Upper lobe of left lung (tissue), 4 donors: Measurements from ENCODE around the gene PBX3.

Source experiments
- CTCF ChIP-seq, 6 experiments: fragments of 450-650 bp in 4 of 6; fragments of 200-600 bp in 2 of 6; sonication (generic) in 2 of 6; IDR thresholded peaks; one replicate each; pipeline ENCODE4 v1.5.1; 2016 to 2019; ENCODE audit warnings: antibody characterized with exemption in 6 of 6
- EP300 ChIP-seq, 4 donors: sonication (generic); formaldehyde crosslinking; IDR thresholded peaks; one replicate each; pipeline ENCODE4 v1.5.1; 2017; ENCODE audit warnings: antibody characterized with exemption in 4 of 4, control low read depth in 2 of 4
- POLR2A ChIP-seq, 4 donors: fragments of 450-650 bp; IDR thresholded peaks; one replicate each; pipeline ENCODE4 v1.5.1; 2016 to 2017; ENCODE audit warnings: antibody characterized with exemption in 4 of 4, mild to moderate bottlenecking in 2 of 4
- POLR2AphosphoS5 ChIP-seq, 2 donors: sonication (generic); formaldehyde crosslinking; IDR thresholded peaks; one replicate each; pipeline ENCODE4 v1.5.1; 2017; ENCODE audit warnings: antibody characterized with exemption in 2 of 2

GRCh38 chr9:125896404-125896803 lies 149.2 kb downstream of the PBX3 start:
- TF ChIP-seq POLR2AphosphoS5 (IDR thresholded peaks at IDR 0.05) (no peak), CTCF (IDR thresholded peaks at IDR 0.05) (no peak), POLR2A (IDR thresholded peaks at IDR 0.05) (no peak), EP300 (IDR thresholded peaks at IDR 0.05) (no peak)
